ENCODE data around the gene CEP170. TPM values are rescaled to one million over a fixed set of nuclear protein-coding genes. Genes with fewer than 3 reads are reported as not detected.

Gene CEP170
- total RNA-seq, 1 experiment from 2014 or later: 97.7 TPM

DNA sequence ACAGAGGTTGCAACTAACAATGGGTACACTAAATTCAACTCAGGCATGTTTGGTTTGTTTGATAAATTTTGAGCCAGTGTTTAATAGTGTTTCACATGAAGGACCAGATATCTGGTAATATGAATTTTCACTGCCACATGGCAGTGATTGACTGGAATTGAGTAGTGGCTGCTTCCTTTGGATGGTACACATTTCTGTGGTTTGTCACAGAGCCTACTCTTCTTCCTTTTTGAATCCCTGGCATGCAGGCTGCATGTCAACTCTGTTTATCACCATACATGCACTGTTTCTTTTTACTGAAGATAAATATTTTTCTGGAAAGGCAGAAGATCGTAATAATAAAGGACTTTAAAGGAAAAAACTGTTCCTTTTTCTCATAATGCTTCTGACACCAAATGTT lies 36.2 kb upstream of the CEP170 start:
- Histone ChIP-seq H2AK5ac (ENCODE audit: insufficient read length, low read length) (no peak overlapping the region), H3T11ph (ENCODE audit: low read length) (no peak overlapping the region), H3K56ac (ENCODE audit: insufficient read length, low read depth, low read length) (no peak overlapping the region), H2BK15ac (ENCODE audit: low read depth, low read length) (no peak overlapping the region), H3K4me2 (ENCODE audit: insufficient read depth, insufficient read length, low read length) (no peak overlapping the region), H3K79me2 (ENCODE audit: insufficient read depth, low read length) (no peaks in the 10 kb centered on the region), H3K18ac (ENCODE audit: insufficient read length, low read depth, low read length) (no peak overlapping the region), H2BK20ac (ENCODE audit: low read depth, low read length, poor library complexity, severe bottlenecking) (no peak overlapping the region), H3K27me3 (ENCODE audit: insufficient read depth, low read length) (no peaks in the 10 kb centered on the region), H2BK12ac (ENCODE audit: insufficient read length, low read depth, low read length) (no peak overlapping the region), H3K4ac (ENCODE audit: low read depth, low read length) (no peak overlapping the region), H3K23me2 (ENCODE audit: insufficient read length, low read depth, low read length, poor library complexity, severe bottlenecking) (no peaks in the 10 kb centered on the region), H2BK5ac (ENCODE audit: insufficient read length, low read length) (no peak overlapping the region), H3K23ac (ENCODE audit: insufficient read length, low read depth, low read length) (no peak overlapping the region), H4K91ac (ENCODE audit: insufficient read length, low read depth, low read length) (no peak overlapping the region), H2AFZ (ENCODE audit: low read length) (no peak overlapping the region), H3K79me1 (ENCODE audit: insufficient read depth, low read depth, low read length, poor library complexity, severe bottlenecking) (no peaks in the 10 kb centered on the region), H4K8ac (replicated peaks; ENCODE audit: insufficient read length, low read depth, low read length) (no peak overlapping the region), H3K9ac (ENCODE audit: extremely low read depth, insufficient read length, low read length) (no peak overlapping the region), H3K4me1 (ENCODE audit: insufficient read depth, low read length) (no peaks in the 10 kb centered on the region; the same call in 1 of the 2 replicates), H3K9me3 (ENCODE audit: control insufficient read depth, low read depth, low read length) (no peaks in the 10 kb centered on the region), H4K20me1 (ENCODE audit: control insufficient read depth, insufficient read depth, insufficient read length) (no peaks in the 10 kb centered on the region), H3K27ac (ENCODE audit: insufficient read length, low read depth, low read length) (no peak overlapping the region), H3K14ac (ENCODE audit: insufficient read depth, low read length) (no peak overlapping the region), H4K5ac (ENCODE audit: insufficient read length, low read depth, low read length) (no peak overlapping the region), H2BK120ac (ENCODE audit: low read depth, low read length, poor library complexity, severe bottlenecking) (no peak overlapping the region)
- Mint-ChIP-seq H3K4me1 (peaks cover 14 to 29% of the 10 kb centered on the region in 2 experiments), H3K27ac (no peak overlapping the region), H3K4me3 (no peak overlapping the region), H3K27me3 (ENCODE audit: low read depth) (no peaks in the 10 kb centered on the region), H3K9me3 (peaks cover 0 to 3% of the 10 kb centered on the region in 2 experiments; a peak in 1 of 5 replicates), H3K36me3 (ENCODE audit: insufficient read depth in 1 of 3, low read depth in 3 of 3) (peaks cover 0 to 3% (median 0%) of the 10 kb centered on the region in 3 experiments; a peak in 1 of 7 replicates)
- TF ChIP-seq, protein P1, sequence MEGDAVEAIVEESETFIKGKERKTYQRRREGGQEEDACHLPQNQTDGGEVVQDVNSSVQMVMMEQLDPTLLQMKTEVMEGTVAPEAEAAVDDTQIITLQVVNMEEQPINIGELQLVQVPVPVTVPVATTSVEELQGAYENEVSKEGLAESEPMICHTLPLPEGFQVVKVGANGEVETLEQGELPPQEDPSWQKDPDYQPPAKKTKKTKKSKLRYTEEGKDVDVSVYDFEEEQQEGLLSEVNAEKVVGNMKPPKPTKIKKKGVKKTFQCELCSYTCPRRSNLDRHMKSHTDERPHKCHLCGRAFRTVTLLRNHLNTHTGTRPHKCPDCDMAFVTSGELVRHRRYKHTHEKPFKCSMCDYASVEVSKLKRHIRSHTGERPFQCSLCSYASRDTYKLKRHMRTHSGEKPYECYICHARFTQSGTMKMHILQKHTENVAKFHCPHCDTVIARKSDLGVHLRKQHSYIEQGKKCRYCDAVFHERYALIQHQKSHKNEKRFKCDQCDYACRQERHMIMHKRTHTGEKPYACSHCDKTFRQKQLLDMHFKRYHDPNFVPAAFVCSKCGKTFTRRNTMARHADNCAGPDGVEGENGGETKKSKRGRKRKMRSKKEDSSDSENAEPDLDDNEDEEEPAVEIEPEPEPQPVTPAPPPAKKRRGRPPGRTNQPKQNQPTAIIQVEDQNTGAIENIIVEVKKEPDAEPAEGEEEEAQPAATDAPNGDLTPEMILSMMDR (conservative IDR thresholded peaks at IDR 0.05): no peak
- WGBS (ENCODE audit: extremely low coverage, insufficient read length, low lambda C conversion rate): no CpG with 5 or more reads among the region's 1 CpG
- no peak for DNase-seq
